Hepatocyte (in vitro differentiated cells): ENCODE results near the gene RGS6. TPM values are rescaled to one million over a fixed set of nuclear protein-coding genes. Genes with fewer than 3 reads are reported as not detected.

Experiments used
- DNase-seq: peaks from one replicate; pipeline ENCODE4 v3.0.0-alpha.2; 2016; ENCODE audit warnings: low spot score
- H2AFZ ChIP-seq: fragments of 200-600 bp; sonication (generic); 2 replicates; pipeline ENCODE4 v1.6.0; 2016; ENCODE audit warnings: antibody characterized with exemption, mild to moderate bottlenecking
- H3K27ac ChIP-seq: fragments of 200-600 bp; sonication (generic); 2 replicates; pipeline ENCODE4 v1.5.1; 2016; ENCODE audit warnings: mild to moderate bottlenecking
- H3K27me3 ChIP-seq: fragments of 200-600 bp; sonication (generic); 2 replicates; pipeline ENCODE4 v1.6.1; 2016
- H3K36me3 ChIP-seq: fragments of 200-600 bp; sonication (generic); replicated peaks from 2 replicates; pipeline ENCODE4 v1.5.1; 2016; ENCODE audit warnings: low read depth; ENCODE audit not compliant: insufficient read depth
- H3K4me1 ChIP-seq: fragments of 200-600 bp; sonication (generic); 2 replicates; pipeline ENCODE4 v1.5.1; 2016; ENCODE audit warnings: mild to moderate bottlenecking, moderate library complexity; ENCODE audit not compliant: insufficient read depth
- H3K4me2 ChIP-seq: fragments of 200-600 bp; sonication (generic); 2 replicates; pipeline ENCODE4 v1.6.0; 2016
- H3K4me3 ChIP-seq: fragments of 200-600 bp; sonication (generic); 2 replicates; pipeline ENCODE4 v1.5.1; 2016; ENCODE audit warnings: mild to moderate bottlenecking
- H3K79me2 ChIP-seq: fragments of 200-600 bp; sonication (generic); 2 replicates; pipeline ENCODE4 v1.6.0; 2017; ENCODE audit warnings: mild to moderate bottlenecking
- H3K9me2 ChIP-seq: fragments of 200-600 bp; sonication (generic); replicated peaks from 2 replicates; pipeline ENCODE4 v1.6.0; 2017; ENCODE audit warnings: mild to moderate bottlenecking; ENCODE audit not compliant: insufficient read depth
- H3K9me3 ChIP-seq: fragments of 200-600 bp; sonication (generic); 2 replicates; pipeline ENCODE4 v1.5.1; 2016; ENCODE audit warnings: low read depth, mild to moderate bottlenecking
- H4K20me1 ChIP-seq: fragments of 200-600 bp; sonication (generic); 2 replicates; pipeline ENCODE4 v1.6.0; 2016; ENCODE audit warnings: mild to moderate bottlenecking; ENCODE audit not compliant: insufficient read depth, poor library complexity, severe bottlenecking
- EZH2 ChIP-seq: fragments of 200-600 bp; sonication (generic); IDR thresholded peaks from 2 replicates; pipeline ENCODE4 v1.6.1; 2016; ENCODE audit warnings: antibody characterized with exemption, mild to moderate bottlenecking, borderline replicate concordance
- EZH2phosphoT487 ChIP-seq: fragments of 200-600 bp; sonication (generic); IDR thresholded peaks from one replicate; pipeline ENCODE4 v1.6.1; 2018; ENCODE audit warnings: antibody characterized with exemption, mild to moderate bottlenecking, low read depth, moderate library complexity; ENCODE audit not compliant: unreplicated experiment, severe bottlenecking
- WGBS: methylation state at CpG from one replicate; pipeline ENCODE4 v1.1.6; 2016; ENCODE audit warnings: low lambda C conversion rate; ENCODE audit errors: missing lambda C conversion rate; 5-methylcytosine and 5-hydroxymethylcytosine counted together
- polyA plus RNA-seq: library from polyadenylated mRNA; unstranded; fragments of >200 nt; fragmentation: Nextera tagmentation; extraction: Ambion mirVana; gene quantifications from 2 replicates; pipeline ENCODE4 v1.2.1, GENCODE V29; 2016
- total RNA-seq: library from RNA; depleted of rRNA; stranded (reverse); fragments of >200 nt; gene quantifications from 2 replicates; pipeline ENCODE4 v1.2.3, GENCODE V29; 2014
- TF ChIP-seq, protein P1 (sequence below): fragments of 200-600 bp; sonication (generic); IDR thresholded peaks from 2 replicates; pipeline ENCODE4 v1.5.1; 2016; ENCODE audit warnings: antibody characterized with exemption, mild to moderate bottlenecking; ENCODE audit not compliant: poor library complexity

RGS6 gene
- total and polyA plus RNA-seq, 2 experiments from 2014 or later: 0.25 to 0.87 TPM

DNA sequence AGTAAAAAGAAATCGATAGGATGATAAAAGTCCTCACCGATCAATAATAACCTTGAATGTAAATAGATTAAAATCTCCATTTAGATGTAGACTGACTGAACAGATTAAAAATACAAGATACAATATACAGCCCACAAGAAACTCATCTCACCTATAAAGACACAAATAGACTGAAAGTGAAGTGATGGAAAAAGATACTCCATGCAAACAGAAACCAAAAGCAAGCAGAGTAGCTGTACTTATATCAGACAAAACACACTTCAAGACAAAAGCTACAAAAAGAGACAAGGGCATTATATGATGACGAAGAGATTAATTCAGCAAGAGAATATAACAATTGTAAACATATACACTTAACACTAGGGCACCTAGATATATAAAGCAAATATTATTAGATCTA, 444.8 kb downstream of the RGS6 start:
- Histone ChIP-seq H3K4me2 (no peak overlapping the region), H3K9me2 (no peaks in the 10 kb centered on the region), H3K4me3 (no peak overlapping the region), H3K36me3 (no peaks in the 10 kb centered on the region), H2AFZ (no peak overlapping the region), H3K9me3 (no peaks in the 10 kb centered on the region), H3K4me1 (no peaks in the 10 kb centered on the region), H3K27ac (no peak overlapping the region), H4K20me1 (no peaks in the 10 kb centered on the region), H3K79me2 (no peaks in the 10 kb centered on the region), H3K27me3 (no peaks in the 10 kb centered on the region)
- 62% methylated on average over 3 of the region's 3 CpGs for WGBS
- TF ChIP-seq EZH2phosphoT487 (no peak), EZH2 (no peak)
- TF ChIP-seq, protein P1, sequence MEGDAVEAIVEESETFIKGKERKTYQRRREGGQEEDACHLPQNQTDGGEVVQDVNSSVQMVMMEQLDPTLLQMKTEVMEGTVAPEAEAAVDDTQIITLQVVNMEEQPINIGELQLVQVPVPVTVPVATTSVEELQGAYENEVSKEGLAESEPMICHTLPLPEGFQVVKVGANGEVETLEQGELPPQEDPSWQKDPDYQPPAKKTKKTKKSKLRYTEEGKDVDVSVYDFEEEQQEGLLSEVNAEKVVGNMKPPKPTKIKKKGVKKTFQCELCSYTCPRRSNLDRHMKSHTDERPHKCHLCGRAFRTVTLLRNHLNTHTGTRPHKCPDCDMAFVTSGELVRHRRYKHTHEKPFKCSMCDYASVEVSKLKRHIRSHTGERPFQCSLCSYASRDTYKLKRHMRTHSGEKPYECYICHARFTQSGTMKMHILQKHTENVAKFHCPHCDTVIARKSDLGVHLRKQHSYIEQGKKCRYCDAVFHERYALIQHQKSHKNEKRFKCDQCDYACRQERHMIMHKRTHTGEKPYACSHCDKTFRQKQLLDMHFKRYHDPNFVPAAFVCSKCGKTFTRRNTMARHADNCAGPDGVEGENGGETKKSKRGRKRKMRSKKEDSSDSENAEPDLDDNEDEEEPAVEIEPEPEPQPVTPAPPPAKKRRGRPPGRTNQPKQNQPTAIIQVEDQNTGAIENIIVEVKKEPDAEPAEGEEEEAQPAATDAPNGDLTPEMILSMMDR: no peak
- DNase-seq: no peak

DNA sequence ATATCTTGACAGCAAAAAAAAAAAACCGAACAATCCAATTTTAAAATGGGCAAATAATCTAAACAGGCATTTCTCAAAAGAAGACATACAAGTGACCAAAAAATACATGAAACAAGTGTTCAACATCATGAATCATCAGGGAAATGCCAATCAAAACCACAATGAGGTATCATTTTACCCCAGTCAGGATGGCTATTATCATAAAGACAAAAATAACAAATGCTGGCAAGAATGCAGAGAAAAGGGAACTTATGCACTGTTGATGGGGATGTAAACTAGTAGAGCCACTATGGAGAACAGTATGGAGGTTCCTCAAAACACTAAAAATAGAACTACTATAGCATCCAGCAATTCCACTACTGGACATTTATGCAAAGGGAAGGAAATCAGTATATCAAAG, 448.2 kb downstream of the RGS6 start:
- Histone ChIP-seq H3K9me2 (no peaks in the 10 kb centered on the region), H3K4me3 (no peak overlapping the region), H3K27me3 (no peaks in the 10 kb centered on the region), H3K9me3 (no peaks in the 10 kb centered on the region), H3K4me1 (no peaks in the 10 kb centered on the region), H3K36me3 (no peaks in the 10 kb centered on the region), H3K27ac (no peak overlapping the region), H3K79me2 (no peaks in the 10 kb centered on the region), H4K20me1 (no peaks in the 10 kb centered on the region), H2AFZ (no peak overlapping the region), H3K4me2 (no peak overlapping the region)
- DNase-seq: no peak
- 100% methylated on average over 1 of the region's 1 CpG for WGBS
- no peak for TF ChIP-seq EZH2phosphoT487
- TF ChIP-seq EZH2: no peak
- TF ChIP-seq, protein P1: no peak

DNA sequence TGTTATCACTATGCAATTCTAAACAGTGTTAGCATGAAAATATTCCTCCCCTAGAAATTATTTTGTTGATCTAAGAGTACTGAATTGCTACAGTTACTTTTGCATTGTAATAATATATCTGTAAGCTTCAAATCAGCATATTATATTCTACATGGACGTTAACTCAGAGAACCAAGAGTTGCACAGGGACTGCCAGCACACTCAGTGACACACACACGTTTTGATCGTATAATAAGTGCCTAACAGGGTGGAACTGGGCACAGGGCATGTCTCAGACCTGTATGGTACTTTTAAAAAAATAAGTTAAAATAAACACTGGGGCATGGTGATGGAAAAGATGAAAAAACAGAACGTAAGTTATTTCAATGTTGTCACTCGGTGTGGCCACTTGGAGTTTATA, 451.6 kb downstream of the RGS6 start:
- Histone ChIP-seq H3K9me3 (no peaks in the 10 kb centered on the region), H3K9me2 (no peaks in the 10 kb centered on the region), H3K4me1 (no peaks in the 10 kb centered on the region), H2AFZ (no peak overlapping the region), H3K4me3 (no peak overlapping the region), H3K4me2 (no peak overlapping the region), H3K27ac (no peak overlapping the region), H3K27me3 (no peaks in the 10 kb centered on the region), H3K79me2 (no peaks in the 10 kb centered on the region), H3K36me3 (no peaks in the 10 kb centered on the region), H4K20me1 (no peaks in the 10 kb centered on the region)
- 84% methylated on average over 5 of the region's 5 CpGs for WGBS
- TF ChIP-seq, protein P1: no peak
- TF ChIP-seq EZH2 (no peak), EZH2phosphoT487 (no peak)
- DNase-seq: no peak

DNA sequence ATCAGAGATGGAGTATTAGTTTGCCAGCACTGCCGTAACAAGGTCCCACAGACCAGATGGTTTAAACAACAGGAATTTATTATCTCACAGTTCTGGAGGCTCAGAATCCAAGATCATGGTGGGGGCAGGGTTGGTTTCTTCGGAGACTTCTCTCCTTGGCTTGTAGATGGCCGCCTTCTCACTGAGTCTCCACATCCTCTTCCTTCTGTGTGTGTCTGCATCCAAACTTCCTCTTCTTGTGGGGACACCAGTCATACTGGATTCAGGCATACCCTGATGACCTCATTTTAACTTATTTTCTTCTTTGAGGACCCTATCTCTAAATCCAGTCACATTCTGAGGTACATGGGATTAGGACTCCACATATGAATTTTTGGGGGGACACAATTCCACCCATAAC, 455.5 kb downstream of the RGS6 start:
- Histone ChIP-seq H3K9me3 (no peaks in the 10 kb centered on the region), H4K20me1 (no peaks in the 10 kb centered on the region), H3K9me2 (no peaks in the 10 kb centered on the region), H3K4me1 (no peaks in the 10 kb centered on the region), H3K27ac (no peak overlapping the region), H3K36me3 (no peaks in the 10 kb centered on the region), H3K27me3 (no peaks in the 10 kb centered on the region), H3K79me2 (no peaks in the 10 kb centered on the region), H3K4me2 (no peak overlapping the region), H2AFZ (no peak overlapping the region), H3K4me3 (no peak overlapping the region)
- DNase-seq: no peak
- no peak for TF ChIP-seq EZH2
- no peak for TF ChIP-seq EZH2phosphoT487
- TF ChIP-seq, protein P1: no peak
- WGBS: 88% methylated on average over 3 of the region's 3 CpGs
